Smooth muscle cell (in vitro differentiated cells): ENCODE data around the gene KCNJ3. TPM values are rescaled to one million over a fixed set of nuclear protein-coding genes. Genes with fewer than 3 reads are reported as not detected.

Source experiments
- DNase-seq: peaks from one replicate; lab custom pipeline; 2025; ENCODE audit not compliant: unreplicated experiment; lab: John Stamatoyannopoulos, UW
- H2AFZ ChIP-seq: fragments of 200-600 bp; sonication (generic); 2 replicates; pipeline ENCODE4 v1.6.0; 2016; ENCODE audit warnings: antibody characterized with exemption, low read depth, mild to moderate bottlenecking
- H3F3A ChIP-seq: fragments of 200-600 bp; sonication (generic); 2 replicates; pipeline ENCODE4 v1.6.0; 2017; ENCODE audit warnings: antibody characterized with exemption, low read depth
- H3K27ac ChIP-seq: fragments of 200-600 bp; sonication (generic); 2 replicates; pipeline ENCODE4 v1.5.1; 2016; ENCODE audit warnings: low read depth, mild to moderate bottlenecking
- H3K27me3 ChIP-seq: fragments of 200-600 bp; sonication (generic); 2 replicates; pipeline ENCODE4 v1.6.1; 2016; ENCODE audit warnings: low read depth, mild to moderate bottlenecking
- H3K36me3 ChIP-seq: fragments of 200-600 bp; sonication (generic); 2 replicates; pipeline ENCODE4 v1.5.1; 2016; ENCODE audit warnings: low read depth
- H3K4me1 ChIP-seq: fragments of 200-600 bp; sonication (generic); 2 replicates; pipeline ENCODE4 v1.5.1; 2016; ENCODE audit warnings: low read depth
- H3K4me2 ChIP-seq: fragments of 200-600 bp; sonication (generic); 2 replicates; pipeline ENCODE4 v1.6.0; 2016; ENCODE audit warnings: mild to moderate bottlenecking
- H3K4me3 ChIP-seq: fragments of 200-600 bp; sonication (generic); 2 replicates; pipeline ENCODE4 v1.5.1; 2016; ENCODE audit warnings: mild to moderate bottlenecking
- H3K79me2 ChIP-seq: fragments of 200-600 bp; sonication (generic); 2 replicates; pipeline ENCODE4 v1.6.0; 2016; ENCODE audit warnings: low read depth, mild to moderate bottlenecking
- H3K9ac ChIP-seq: fragments of 200-600 bp; sonication (generic); 2 replicates; pipeline ENCODE4 v1.6.0; 2016; ENCODE audit warnings: low read depth
- H3K9me3 ChIP-seq: fragments of 200-600 bp; sonication (generic); replicated peaks from 2 replicates; pipeline ENCODE4 v1.5.1; 2016; ENCODE audit warnings: low read depth
- H4K20me1 ChIP-seq: fragments of 200-600 bp; sonication (generic); 2 replicates; pipeline ENCODE4 v1.6.0; 2016; ENCODE audit warnings: low read depth
- CTCF ChIP-seq: fragments of 200-600 bp; sonication (generic); IDR thresholded peaks from 2 replicates; pipeline ENCODE4 v1.5.1; 2017; ENCODE audit warnings: borderline replicate concordance, mild to moderate bottlenecking, antibody characterized with exemption; ENCODE audit not compliant: insufficient read depth, poor library complexity, severe bottlenecking
- WGBS: methylation state at CpG from one replicate; pipeline ENCODE4 v1.1.7; 2016; ENCODE audit warnings: low lambda C conversion rate; 5-methylcytosine and 5-hydroxymethylcytosine counted together
- polyA plus RNA-seq: library from polyadenylated mRNA; unstranded; fragments of >200 nt; fragmentation: Nextera tagmentation; extraction: Ambion mirVana; gene quantifications from 2 replicates; pipeline ENCODE4 v1.2.1, GENCODE V29; 2016
- total RNA-seq: library from RNA; depleted of rRNA; stranded (reverse); fragments of >200 nt; gene quantifications from 2 replicates; pipeline ENCODE4 v1.2.3, GENCODE V29; 2014

Gene KCNJ3
- total and polyA plus RNA-seq, 2 experiments from 2014 or later, result 0.22 TPM; not detected in 1

- Histone ChIP-seq H3K79me2 (no peaks in the 10 kb centered on the region), H3F3A (no peaks in the 10 kb centered on the region), H3K9ac (peak overlapping the region; percentile 3), H3K9me3 (no peaks in the 10 kb centered on the region), H3K27ac (no peak overlapping the region), H3K4me1 (peaks cover 3% of the 10 kb centered on the region), H3K4me3 (peak overlapping the region; percentile 74), H2AFZ (peak overlapping the region; percentile 98), H3K27me3 (peaks cover 13% of the 10 kb centered on the region), H3K4me2 (peak overlapping the region; percentile 91), H4K20me1 (no peaks in the 10 kb centered on the region), H3K36me3 (no peaks in the 10 kb centered on the region)
- no peak for TF ChIP-seq CTCF
- WGBS, result 2% methylated on average over 64 of the region's 69 CpGs
- no peak for DNase-seq
These were observed 860 bp upstream of the KCNJ3 start for GRCh38 chr2:154697418-154698252.

DNA sequence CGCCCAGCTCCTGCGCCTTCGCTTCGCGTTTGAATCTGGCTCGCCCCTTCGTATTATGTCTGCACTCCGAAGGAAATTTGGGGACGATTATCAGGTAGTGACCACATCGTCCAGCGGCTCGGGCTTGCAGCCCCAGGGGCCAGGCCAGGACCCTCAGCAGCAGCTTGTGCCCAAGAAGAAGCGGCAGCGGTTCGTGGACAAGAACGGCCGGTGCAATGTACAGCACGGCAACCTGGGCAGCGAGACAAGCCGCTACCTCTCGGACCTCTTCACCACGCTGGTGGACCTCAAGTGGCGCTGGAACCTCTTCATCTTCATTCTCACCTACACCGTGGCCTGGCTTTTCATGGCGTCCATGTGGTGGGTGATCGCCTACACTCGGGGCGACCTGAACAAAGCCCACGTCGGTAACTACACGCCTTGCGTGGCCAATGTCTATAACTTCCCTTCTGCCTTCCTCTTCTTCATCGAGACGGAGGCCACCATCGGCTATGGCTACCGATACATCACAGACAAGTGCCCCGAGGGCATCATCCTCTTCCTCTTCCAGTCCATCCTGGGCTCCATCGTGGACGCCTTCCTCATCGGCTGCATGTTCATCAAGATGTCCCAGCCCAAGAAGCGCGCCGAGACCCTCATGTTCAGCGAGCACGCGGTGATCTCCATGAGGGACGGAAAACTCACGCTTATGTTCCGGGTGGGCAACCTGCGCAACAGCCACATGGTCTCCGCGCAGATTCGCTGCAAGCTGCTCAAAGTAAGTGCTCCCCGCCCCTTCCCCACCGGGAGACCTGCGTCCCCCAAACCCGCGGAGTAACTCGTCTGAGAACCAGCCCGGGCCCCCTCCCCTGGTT, 453 bp downstream of the KCNJ3 start:
- Histone ChIP-seq H3K4me3 (no peak overlapping the region), H3K27me3 (peaks cover 13% of the 10 kb centered on the region), H3K4me2 (no peak overlapping the region), H3K9me3 (no peaks in the 10 kb centered on the region), H4K20me1 (no peaks in the 10 kb centered on the region), H3K36me3 (no peaks in the 10 kb centered on the region), H3K9ac (no peak overlapping the region), H3K27ac (no peak overlapping the region), H2AFZ (no peak overlapping the region), H3F3A (no peaks in the 10 kb centered on the region), H3K4me1 (peaks cover 3% of the 10 kb centered on the region), H3K79me2 (no peaks in the 10 kb centered on the region)
- no peak for DNase-seq
- WGBS, result 92% methylated on average over 54 of the region's 60 CpGs
- no peak for TF ChIP-seq CTCF

- H3K9me3 ChIP-seq, result no peaks in the 10 kb centered on the region
- 88% methylated on average over 10 of the region's 10 CpGs for WGBS
- no peaks in the 10 kb centered on the region for H3F3A ChIP-seq
- no peaks in the 10 kb centered on the region for H4K20me1 ChIP-seq
- H3K27me3 ChIP-seq, result peaks cover 13% of the 10 kb centered on the region
- H3K27ac ChIP-seq, result no peak overlapping the region
- no peaks in the 10 kb centered on the region for H3K36me3 ChIP-seq
- H3K9ac ChIP-seq, result no peak overlapping the region
- no peaks in the 10 kb centered on the region for H3K79me2 ChIP-seq
- no peak for TF ChIP-seq CTCF
- no peak overlapping the region for H3K4me3 ChIP-seq
- H3K4me1 ChIP-seq, result peaks cover 3% of the 10 kb centered on the region
- H2AFZ ChIP-seq, result no peak overlapping the region
- DNase-seq, result no peak
- no peak overlapping the region for H3K4me2 ChIP-seq
These were observed 1.1 kb downstream of the KCNJ3 start for GRCh38 chr2:154699575-154699930.
